ENCODE measurements around the gene ASF1A.

ASF1A gene

DNA sequence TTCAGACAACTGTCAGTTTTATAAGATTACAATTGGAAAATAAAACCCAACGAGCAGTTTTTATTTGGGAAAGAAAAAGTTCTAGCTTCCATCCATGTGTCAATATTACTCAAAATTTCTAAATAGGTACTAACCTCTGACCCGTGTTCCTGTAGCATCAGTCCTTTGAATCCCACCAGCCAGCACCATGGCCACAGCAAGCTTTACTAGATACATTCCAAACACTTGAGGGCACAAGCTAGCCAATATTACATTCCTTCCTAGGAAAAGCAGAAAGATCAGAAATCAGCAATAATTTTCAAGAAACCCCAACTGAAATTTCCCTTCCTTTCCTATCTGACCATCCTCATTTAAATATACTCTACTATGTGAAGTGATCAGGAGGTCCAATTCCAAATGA is 19.2 kb downstream of the ASF1A start:
- DNase-seq (ENCODE audit: low read depth): no peak

DNA sequence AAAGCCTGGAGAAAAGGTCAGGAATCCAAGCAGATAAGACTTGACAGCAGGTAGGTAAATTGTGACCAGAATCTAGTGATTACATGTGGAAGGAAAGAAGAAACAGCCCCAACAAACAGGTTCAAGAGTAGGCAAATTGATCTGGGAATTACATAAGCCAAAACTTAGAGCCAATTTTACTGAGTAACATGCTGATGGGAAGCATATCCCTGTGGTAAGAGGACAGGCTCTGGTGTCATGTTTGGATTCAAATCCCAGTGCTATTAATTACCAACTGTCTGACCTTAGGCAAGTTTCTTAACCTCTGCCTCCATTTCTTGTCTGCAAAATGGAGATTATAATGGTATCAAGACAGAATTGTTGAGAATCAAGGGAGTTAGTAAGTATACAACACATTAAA is 20.6 kb downstream of the ASF1A start:
- no peak for DNase-seq (ENCODE audit: low read depth)

GRCh38 chr6:118917546-118918328 is 23.8 kb downstream of the ASF1A start:
- DNase-seq (ENCODE audit: low read depth): no peak

GRCh38 chr6:118918329-118918725 is 24.4 kb downstream of the ASF1A start:
- no peak for DNase-seq (ENCODE audit: low read depth)

DNA sequence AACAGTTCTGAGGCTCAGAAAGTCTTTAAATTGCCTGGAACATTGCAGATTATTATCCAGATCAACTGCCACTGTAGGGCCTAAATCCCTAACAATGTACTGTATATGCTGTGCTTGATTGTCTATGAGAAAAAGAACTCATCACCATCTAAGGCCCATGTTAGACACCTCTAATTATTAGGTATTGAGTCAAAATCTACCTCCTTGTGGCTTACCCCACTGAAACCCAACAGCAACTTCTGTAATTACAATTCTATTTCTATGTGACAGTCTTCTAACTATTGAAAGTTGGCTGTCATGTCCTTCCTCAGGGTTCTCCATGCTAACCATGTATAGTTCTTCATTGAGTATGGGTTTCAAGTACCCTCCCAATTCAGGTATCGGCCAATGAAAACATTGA is 27.1 kb downstream of the ASF1A start:
- DNase-seq (ENCODE audit: low read depth): no peak

DNA sequence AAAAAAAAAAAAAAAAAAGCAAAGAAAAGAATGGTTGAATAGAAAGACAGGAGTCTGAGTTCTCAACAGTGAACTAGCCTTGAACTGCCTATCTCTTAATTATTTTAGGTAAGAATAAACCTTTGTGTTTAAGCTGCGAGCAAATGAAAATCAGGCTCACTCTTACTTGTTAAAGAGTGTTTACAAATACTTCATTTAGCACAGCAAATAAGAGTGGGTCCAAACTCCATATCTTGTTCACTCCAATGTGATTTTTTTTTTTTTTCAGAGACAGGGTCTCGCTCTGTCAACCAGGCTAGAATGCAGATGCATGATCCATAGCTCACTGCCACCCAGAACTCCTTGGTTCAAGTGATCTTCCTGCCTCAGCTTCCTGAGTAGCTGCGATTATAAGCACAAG is 29.1 kb downstream of the ASF1A start:
- DNase-seq (ENCODE audit: low read depth): no peak

GRCh38 chr6:118930680-118931079 is 36.7 kb downstream of the ASF1A start:
- DNase-seq (ENCODE audit: low read depth): no peak

DNA sequence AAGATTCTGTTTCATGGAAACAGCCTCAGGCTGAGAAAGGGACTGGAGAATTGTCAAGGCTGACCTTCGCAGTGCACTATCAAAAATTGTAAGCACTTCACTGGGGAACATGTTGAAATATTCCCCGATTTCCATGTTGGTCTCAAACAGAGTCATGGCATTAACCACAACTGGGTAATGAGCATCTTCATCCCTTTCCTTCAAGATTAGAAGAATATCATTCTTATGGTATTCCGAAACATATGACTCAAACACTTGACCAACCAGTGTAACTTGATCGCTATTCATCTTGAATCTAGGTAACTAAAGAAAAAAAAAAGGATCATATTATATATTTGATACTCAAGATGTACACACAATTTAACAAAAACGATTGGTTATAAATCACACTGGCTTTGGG is 37.5 kb downstream of the ASF1A start:
- no peak for DNase-seq (ENCODE audit: low read depth)

- no peak for DNase-seq (ENCODE audit: low read depth)
Observed at GRCh38 chr6:118932421-118932820, 38.5 kb downstream of the ASF1A start.

GRCh38 chr6:118933855-118934460 is 40.0 kb downstream of the ASF1A start:
- no peak for DNase-seq (ENCODE audit: low read depth)

DNA sequence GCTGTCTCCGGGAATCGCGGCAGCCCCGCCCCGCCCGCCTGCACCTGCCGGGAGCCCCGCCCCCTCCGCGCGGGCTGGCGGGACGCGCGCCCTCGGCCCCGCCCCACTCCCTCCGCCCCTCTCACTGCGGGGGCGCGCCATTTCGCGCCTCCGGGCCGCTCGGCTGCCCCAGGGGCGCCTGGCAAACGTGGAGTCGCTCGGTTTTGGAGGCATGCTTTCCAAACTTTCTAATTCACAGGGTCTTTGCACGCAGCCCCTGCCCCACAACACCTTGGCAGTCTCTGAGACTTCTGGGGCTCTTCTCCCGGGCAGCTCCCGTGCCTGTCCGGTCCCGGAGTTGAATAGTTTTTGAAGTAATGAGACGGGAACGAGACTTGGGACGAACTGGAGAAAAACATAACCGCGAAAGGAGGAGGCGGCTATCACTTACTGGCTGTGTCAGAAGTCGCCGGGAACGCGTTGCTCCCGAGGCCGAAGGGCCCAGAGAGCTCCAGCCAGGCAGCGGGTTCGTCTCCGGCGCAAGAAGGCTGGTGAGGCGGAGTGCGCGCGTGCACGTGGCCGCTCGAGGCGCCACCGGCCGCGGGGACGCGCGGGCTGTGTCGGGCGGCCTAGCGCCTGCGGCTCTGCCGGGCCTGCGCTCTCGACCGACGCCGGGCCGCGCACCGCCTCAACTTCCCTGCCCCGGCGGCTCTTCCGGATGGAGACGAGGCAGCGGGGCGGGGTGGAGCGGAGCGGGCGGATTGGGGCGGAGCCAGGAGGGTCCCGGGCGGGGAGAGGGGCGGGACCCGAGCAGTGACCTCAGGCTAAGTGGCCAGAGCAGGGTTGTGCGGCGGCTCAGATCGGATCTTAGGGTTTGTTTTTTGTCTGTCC is 40.7 kb downstream of the ASF1A start, which contains the start of gene MCM9:
MCM9 (minus strand) TSS at position 699 of the 870 bp plus-strand sequence. CDS start 3,436 bp downstream, outside the sequence.
- peak; percentile 43 for DNase-seq (ENCODE audit: low read depth)

DNA sequence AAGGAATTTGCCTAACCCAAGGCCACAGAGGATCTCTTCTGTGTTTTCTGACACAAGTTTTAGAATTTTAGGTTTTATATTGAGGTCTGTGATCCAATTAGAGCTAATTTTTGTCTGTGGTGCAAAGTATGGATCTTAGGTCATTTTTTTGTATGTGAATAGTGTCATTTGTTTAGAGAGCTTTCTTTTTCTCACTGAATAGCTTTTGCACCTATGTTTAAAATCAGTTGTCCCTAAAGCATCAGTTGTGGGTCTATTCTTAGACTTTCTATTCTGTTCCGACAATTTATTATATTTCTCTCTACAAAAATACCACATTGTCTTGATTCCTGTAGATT is 41.3 kb downstream of the ASF1A start:
- no peak for DNase-seq (ENCODE audit: low read depth)

DNA sequence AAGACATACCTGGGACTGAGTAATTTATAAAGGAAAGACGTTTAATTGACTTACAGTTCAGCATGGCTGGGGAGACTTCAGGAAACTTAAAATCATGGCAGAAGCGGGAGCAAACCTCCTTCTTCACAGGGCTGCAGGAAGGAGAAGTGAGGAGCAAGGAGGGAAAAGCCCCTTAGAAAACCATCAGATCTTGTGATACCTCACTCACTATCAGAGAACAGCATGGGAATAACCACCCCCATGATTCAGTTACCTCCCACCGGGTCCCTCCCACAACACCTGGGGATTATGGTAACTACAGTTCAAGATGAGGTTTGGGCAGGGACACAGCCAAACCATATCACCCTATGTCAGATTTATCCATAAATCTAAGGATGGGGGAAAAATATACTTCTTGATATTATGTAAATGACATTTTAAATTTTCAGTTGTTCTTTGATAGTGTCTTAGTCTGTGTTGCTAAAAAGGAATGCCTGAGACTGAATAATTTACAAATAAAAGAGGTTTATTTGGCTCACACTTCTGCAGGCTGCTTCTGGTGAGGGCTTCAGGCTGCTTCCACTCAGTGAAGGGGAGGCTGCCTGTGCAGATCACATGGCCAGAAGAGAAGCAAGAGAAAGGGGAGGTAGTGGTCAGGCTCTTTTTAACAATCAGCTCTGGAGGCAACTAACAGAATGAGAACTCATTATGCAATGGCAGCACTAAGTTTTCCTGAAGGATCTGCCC is 42.2 kb downstream of the ASF1A start:
- DNase-seq (ENCODE audit: low read depth): no peak

DNA sequence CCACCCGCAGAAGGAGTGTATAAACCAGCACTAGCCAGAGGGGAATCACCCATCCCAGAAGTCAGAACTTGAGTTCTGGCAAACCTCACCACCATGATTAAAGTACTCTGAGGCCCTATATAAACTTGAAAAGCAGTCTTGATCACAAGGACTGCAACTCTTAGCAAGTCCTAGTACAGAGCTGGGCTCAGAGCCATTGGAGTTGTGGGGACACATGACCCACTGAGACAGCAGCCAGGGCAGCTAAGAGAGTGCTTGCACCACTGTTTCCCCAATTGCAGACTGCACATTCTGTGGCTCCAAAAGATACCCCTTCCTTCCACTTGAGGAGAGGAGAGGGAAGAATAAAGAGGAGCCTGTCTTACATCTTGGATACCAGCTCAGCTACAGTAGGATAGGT is 45.7 kb downstream of the ASF1A start:
- no peak for DNase-seq (ENCODE audit: low read depth)

DNA sequence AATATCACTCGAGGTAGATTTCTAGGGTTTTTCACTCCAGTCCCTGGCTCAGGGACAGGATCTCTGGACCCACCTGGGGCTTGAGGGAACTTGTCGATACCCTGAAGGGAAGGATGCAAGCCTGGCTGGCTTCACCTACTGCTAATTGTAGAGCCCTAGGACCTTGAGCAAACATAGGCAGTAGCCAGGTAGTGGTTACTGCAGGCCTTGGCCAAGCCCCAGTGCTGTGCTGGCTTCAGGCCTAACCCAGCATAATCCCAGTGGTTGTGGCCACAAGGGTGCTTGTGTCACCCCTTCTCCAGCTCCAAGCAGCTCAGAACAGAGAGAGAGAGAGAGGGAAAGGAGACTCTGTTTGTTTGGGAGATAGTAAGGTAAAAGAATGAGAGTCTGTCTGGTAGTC is 46.8 kb downstream of the ASF1A start:
- DNase-seq (ENCODE audit: low read depth): no peak

DNA sequence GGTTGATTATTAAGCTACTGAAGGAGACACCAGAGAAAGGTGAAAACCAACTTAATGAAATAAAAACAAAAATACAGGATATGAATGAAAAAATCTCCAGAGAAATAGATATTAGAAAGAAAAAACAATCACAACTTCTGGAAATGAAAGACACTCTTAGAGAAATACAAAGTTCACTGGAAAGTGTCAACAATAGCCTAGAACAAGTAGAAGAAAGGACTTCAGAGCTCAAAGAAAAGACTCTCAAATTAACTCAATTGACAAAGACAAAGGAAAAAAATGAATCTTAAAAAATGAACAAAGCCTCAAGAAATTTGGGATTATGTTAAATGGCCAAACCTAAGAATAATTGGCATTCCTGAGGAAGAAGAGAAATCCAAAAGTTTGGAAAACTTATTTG is 51.3 kb downstream of the ASF1A start:
- DNase-seq (ENCODE audit: low read depth): no peak

DNA sequence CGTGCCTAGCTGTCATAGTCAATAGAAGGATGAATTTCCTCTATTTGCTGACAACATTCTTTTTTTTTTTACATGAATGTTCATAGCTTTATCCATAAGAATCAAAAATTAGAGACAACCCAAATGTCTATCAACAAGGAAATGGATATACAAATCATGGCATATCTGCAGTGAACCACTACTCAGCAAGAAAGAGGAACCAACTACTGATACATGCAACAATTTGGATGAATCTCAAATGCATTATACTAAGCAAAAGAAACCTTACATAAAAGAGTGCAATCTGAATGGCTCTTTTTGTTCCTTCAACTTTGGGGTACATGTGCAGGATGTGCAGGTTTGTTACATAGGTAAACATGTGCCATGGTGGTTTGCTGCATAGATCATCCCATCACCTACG is 58.7 kb downstream of the ASF1A start:
- no peak for DNase-seq (ENCODE audit: low read depth)

DNA sequence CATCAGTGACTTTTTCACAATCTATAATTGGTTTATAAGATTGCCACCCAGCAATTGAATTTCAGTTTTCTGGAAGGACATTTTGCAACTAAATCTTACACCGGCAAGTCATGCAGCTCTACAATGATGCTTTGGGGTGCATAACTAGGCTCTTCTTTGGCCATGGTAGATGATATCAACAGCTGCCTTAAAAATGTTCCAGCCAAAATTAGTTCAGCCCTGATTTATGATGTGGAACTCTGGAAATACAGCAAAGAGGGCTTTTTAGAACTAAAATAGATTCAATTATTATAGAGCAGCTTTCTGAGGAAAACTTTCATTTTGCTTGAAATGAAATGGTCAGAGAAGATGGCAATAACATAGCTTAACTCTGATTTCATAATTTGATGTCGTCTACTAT is 59.4 kb downstream of the ASF1A start:
- no peak for DNase-seq (ENCODE audit: low read depth)

Data from HS-5 (cell line).